Caco-2 (cell line): ENCODE data around the gene REPIN1. TPM values are rescaled to one million over a fixed set of nuclear protein-coding genes. Genes with fewer than 3 reads are reported as not detected.
A peak's percentile ranks its signal among the peaks of the same experiment; 100 is the strongest.

Experiments used
- BruUV-seq: library from RNA; stranded (reverse); fragments of 400-500 nt; replicated peaks from 2 replicates; lab custom pipeline; 2021; lab: Mats Ljungman, UMichigan
- CTCF ChIA-PET: fragments of 300-600 bp; sonication (Branson Sonifier 250); formaldehyde crosslinking; loops from one replicate; lab custom pipeline; 2022; ENCODE audit warnings: antibody characterized with exemption; lab: Charles Lee
- POLR2A ChIA-PET: fragments of 300-600 bp; sonication (Branson Sonifier 250); formaldehyde crosslinking; loops from one replicate; lab custom pipeline; 2022; ENCODE audit warnings: antibody characterized with exemption; lab: Charles Lee
- DNase-seq, 2 experiments: peaks; one replicate each; pipeline versions ENCODE4 v3.0.0 to v3.0.0-alpha.2; 2020 to 2022
- H3K27me3 ChIP-seq: replicated peaks from 2 replicates; pipeline ENCODE4 v1.6.0; 2011; ENCODE audit warnings: low read length; ENCODE audit not compliant: control insufficient read depth, insufficient read depth
- H3K36me3 ChIP-seq: 2 replicates; pipeline ENCODE4 v1.5.1; 2011; ENCODE audit warnings: low read length; ENCODE audit not compliant: control insufficient read depth, insufficient read depth
- H3K4me1 ChIP-seq: fragments of 250-450 bp; sonication (Bioruptor Pico); 2 replicates; pipeline ENCODE4 v1.5.1; 2020; ENCODE audit warnings: mild to moderate bottlenecking
- H3K4me3 ChIP-seq: 2 replicates; pipeline ENCODE4 v1.5.1; 2011; ENCODE audit warnings: low read depth, mild to moderate bottlenecking, control low read depth, low read length
- H3K9me3 ChIP-seq: fragments of 250-450 bp; sonication (Bioruptor Pico); 2 replicates; pipeline ENCODE4 v1.5.1; 2020; ENCODE audit warnings: mild to moderate bottlenecking, moderate library complexity
- H3K27ac Mint-ChIP-seq: one replicate; pipeline ENCODE4 v1.8.0; 2022; ENCODE audit warnings: mixed read lengths; ENCODE audit not compliant: unreplicated experiment
- H3K27me3 Mint-ChIP-seq: one replicate; pipeline ENCODE4 v1.8.0; 2022; ENCODE audit warnings: mixed read lengths; ENCODE audit not compliant: insufficient read depth, unreplicated experiment
- H3K36me3 Mint-ChIP-seq: one replicate; pipeline ENCODE4 v1.8.0; 2022; ENCODE audit warnings: mild to moderate bottlenecking, mixed read lengths; ENCODE audit not compliant: insufficient read depth, unreplicated experiment
- H3K4me1 Mint-ChIP-seq: one replicate; pipeline ENCODE4 v1.8.0; 2022; ENCODE audit warnings: low read depth, mixed read lengths; ENCODE audit not compliant: unreplicated experiment
- H3K4me3 Mint-ChIP-seq: one replicate; pipeline ENCODE4 v1.8.0; 2022; ENCODE audit warnings: mild to moderate bottlenecking, moderate library complexity, mixed read lengths; ENCODE audit not compliant: unreplicated experiment
- H3K9me3 Mint-ChIP-seq: one replicate; pipeline ENCODE4 v1.8.0; 2022; ENCODE audit warnings: mixed read lengths; ENCODE audit not compliant: unreplicated experiment
- CTCF ChIP-seq, 2 experiments: fragments of 200-600 bp in 1 of 2; IDR thresholded peaks; 1 replicate in 1 of 2; 2 replicates in 1 of 2; pipeline versions ENCODE4 v1.5.1 to v1.8.0; 2011 to 2022; ENCODE audit warnings: antibody characterized with exemption in 1 of 2, control low read depth in 1 of 2, inconsistent platforms in 1 of 2, low read depth in 1 of 2, low read length in 1 of 2, mild to moderate bottlenecking in 1 of 2, moderate library complexity in 1 of 2; ENCODE audit not compliant: insufficient read depth in 1 of 2, severe bottlenecking in 1 of 2, unreplicated experiment in 1 of 2
- intact Hi-C: fragments of 100-400 bp; cut with micrococcal nuclease; formaldehyde crosslinking; loops from one replicate; pipeline ENCODE4 v1.10.0; 2022; ENCODE audit not compliant: unreplicated experiment
- total RNA-seq: library from RNA; stranded (reverse); gene quantifications from 2 replicates; pipeline ENCODE4 v1.2.3, GENCODE V29; 2022

Gene REPIN1
- total RNA-seq, 1 experiment from 2014 or later, result 148 TPM

DNA sequence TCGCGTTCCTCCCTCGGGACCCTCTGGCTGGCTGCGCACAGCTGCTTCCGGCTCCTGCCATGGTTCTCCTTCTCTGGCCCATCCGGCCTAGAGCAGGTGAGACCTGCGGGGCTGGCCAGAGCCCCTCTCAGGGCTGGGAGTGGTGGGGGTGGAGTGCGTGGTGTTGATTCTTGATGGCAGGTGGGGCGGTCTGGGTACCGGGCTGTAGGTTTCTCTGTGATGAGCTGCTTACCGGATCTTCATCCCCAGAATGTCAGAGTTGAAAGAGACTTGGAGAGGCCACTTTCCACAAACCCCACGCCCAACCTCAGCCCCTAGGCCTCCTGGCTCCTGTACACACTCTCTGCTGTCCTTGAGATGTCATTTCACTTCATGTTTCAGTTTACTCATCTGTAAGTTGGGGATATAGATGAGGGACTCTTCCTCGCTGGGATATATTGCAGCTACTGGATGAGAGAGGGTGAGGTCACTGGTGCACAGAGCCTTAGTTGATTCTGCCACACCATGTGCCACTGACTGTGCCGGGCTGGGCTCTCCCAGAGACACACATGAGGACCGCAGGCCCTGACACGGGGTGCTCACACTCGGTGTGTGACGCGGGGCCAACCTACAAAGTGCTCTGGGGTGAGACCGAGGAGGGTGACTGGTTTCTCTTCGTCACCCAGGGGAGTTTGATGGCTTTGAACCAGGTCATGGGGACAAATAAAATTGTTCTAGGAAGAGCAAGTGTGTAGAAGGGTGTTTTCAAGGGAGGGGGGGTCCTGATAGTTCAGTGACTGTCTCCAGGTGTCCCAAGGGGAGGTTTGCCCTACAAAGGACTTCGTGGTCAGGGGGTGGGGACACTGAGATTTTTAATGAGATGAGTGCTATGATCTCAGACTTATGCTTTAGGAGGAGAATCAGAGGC, 40.0 kb downstream of the REPIN1 start:
- CTCF ChIA-PET, result no interaction called here
- DNase-seq, result peak in 1 of 2 experiments; percentile 18
- Mint-ChIP-seq H3K36me3 (no peaks in the 10 kb centered on the region), H3K27ac (no peak overlapping the region), H3K4me3 (no peak overlapping the region), H3K9me3 (no peaks in the 10 kb centered on the region), H3K27me3 (no peaks in the 10 kb centered on the region), H3K4me1 (peaks cover 18% of the 10 kb centered on the region)
- no peaks in the 10 kb centered on the region for H3K36me3 ChIP-seq
- no TSS peak for BruUV-seq
- intact Hi-C loops, result no loop called here
- no peak overlapping the region for H3K4me3 ChIP-seq
- peaks cover 22% of the 10 kb centered on the region for H3K4me1 ChIP-seq
- TF ChIP-seq CTCF (IDR thresholded peaks at IDR 0.05; ENCODE audit: insufficient read depth in 1 of 2, low read depth in 1 of 2, low read length in 1 of 2, severe bottlenecking in 1 of 2, unreplicated experiment in 1 of 2), result no peak
- no peaks in the 10 kb centered on the region for H3K27me3 ChIP-seq
- POLR2A ChIA-PET, result no interaction called here
- no peaks in the 10 kb centered on the region for H3K9me3 ChIP-seq

DNA sequence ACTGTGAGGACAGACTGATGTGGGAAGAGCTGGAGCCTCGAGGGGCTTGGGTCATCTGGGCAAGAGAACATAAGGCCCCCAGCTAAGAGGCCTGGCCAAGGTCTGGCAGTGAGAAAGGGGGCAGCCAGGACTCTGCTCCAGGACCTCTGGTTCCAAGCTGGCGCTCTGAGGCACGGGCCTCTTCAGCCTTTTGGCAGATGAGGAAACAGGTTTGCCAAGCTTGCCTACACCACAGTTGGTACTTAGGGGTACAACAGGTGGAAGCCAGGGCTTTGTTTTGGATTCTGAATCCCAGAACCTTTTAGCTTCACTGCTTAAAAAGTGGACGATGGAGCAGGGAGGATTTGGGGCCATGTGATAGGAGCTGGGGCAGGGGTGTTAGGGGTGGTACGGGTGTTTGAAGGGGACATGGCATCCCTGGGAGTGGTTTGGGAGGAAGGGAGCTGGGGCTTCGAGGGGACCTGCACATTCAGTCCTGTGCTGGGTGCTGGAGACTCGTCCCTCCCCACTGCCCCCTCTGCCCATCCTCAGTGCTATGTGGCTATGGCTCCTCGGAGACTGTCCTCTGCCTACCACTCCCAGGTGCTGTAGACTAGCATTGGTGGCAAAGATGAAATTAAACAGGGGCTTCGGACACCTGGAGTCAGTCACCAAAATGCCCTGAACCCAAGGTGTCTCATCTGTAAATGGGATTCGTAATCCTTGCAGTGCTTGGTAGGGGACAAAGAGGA, 40.8 kb downstream of the REPIN1 start:
- intact Hi-C loops, result loop anchor here (1.0 kb wide), 1 partner anchor 9 kb away; no protein-coding TSS in a partner anchor
- Mint-ChIP-seq H3K36me3 (no peaks in the 10 kb centered on the region), H3K4me1 (peaks cover 12% of the 10 kb centered on the region), H3K27me3 (no peaks in the 10 kb centered on the region), H3K4me3 (no peak overlapping the region), H3K9me3 (no peaks in the 10 kb centered on the region), H3K27ac (no peak overlapping the region)
- Histone ChIP-seq H3K27me3 (no peaks in the 10 kb centered on the region), H3K9me3 (no peaks in the 10 kb centered on the region), H3K4me1 (peaks cover 14% of the 10 kb centered on the region), H3K4me3 (no peak overlapping the region), H3K36me3 (no peaks in the 10 kb centered on the region)
- BruUV-seq, result no TSS peak
- POLR2A ChIA-PET, result no interaction called here
- CTCF ChIA-PET, result no interaction called here
- no peak for TF ChIP-seq CTCF (IDR thresholded peaks at IDR 0.05; ENCODE audit: insufficient read depth in 1 of 2, low read depth in 1 of 2, low read length in 1 of 2, severe bottlenecking in 1 of 2, unreplicated experiment in 1 of 2)
- peak in 1 of 2 experiments; percentile 14 for DNase-seq

DNA sequence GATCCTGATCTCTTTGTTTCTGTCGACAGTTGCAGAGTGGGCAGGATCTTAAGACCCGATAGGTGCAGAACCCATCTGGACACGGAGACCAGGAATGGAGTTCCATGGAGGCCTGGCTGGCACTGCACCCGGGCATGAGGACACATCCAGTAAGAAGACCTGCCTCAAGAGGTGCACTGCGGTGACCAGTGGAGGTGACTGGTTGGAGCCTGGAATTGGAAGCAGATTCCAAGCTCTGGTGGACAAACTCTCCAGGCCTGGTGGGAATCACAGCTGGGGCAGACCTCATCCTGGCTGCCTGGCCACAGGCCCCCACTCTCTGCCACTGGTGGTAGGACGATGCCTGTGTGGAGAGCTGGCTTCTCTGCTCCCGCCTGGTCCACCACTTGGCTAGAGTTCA, 41.5 kb downstream of the REPIN1 start:
- ChIA-PET POLR2A (no interaction called here), CTCF (no interaction called here)
- no peaks in the 10 kb centered on the region for H3K9me3 Mint-ChIP-seq
- H3K4me1 Mint-ChIP-seq, result peaks cover 11% of the 10 kb centered on the region
- Histone ChIP-seq H3K9me3 (no peaks in the 10 kb centered on the region), H3K4me1 (peaks cover 14% of the 10 kb centered on the region), H3K36me3 (no peaks in the 10 kb centered on the region), H3K27me3 (no peaks in the 10 kb centered on the region), H3K4me3 (no peak overlapping the region)
- TF ChIP-seq CTCF (IDR thresholded peaks at IDR 0.05; ENCODE audit: insufficient read depth in 1 of 2, low read depth in 1 of 2, low read length in 1 of 2, severe bottlenecking in 1 of 2, unreplicated experiment in 1 of 2), result no peak
- BruUV-seq, result no TSS peak
- no peak overlapping the region for H3K4me3 Mint-ChIP-seq
- H3K27ac Mint-ChIP-seq, result no peak overlapping the region
- DNase-seq, result no peak
- H3K36me3 Mint-ChIP-seq, result no peaks in the 10 kb centered on the region
- no peaks in the 10 kb centered on the region for H3K27me3 Mint-ChIP-seq
- intact Hi-C loops, result loop anchor here (1.0 kb wide), 1 partner anchor 8 kb away; no protein-coding TSS in a partner anchor
